H1 (cell line): ENCODE results near the gene WNT11. TPM values are rescaled to one million over a fixed set of nuclear protein-coding genes. Genes with fewer than 3 reads are reported as not detected.

Experiments used
- CREB1 ChIP-seq: IDR thresholded peaks from 2 replicates; pipeline ENCODE4 v1.6.1; 2012; ENCODE audit warnings: inconsistent platforms
- EP300 ChIP-seq, 2 experiments: IDR thresholded peaks; 1 replicate in 1 of 2; 2 replicates in 1 of 2; pipeline ENCODE4 v1.6.1; 2011 to 2012; ENCODE audit warnings: low read depth in 2 of 2, low read length in 2 of 2, mild to moderate bottlenecking in 2 of 2, borderline replicate concordance in 1 of 2, inconsistent platforms in 1 of 2, moderate library complexity in 1 of 2
- SP1 ChIP-seq: IDR thresholded peaks from 2 replicates; pipeline ENCODE4 v1.6.1; 2011; ENCODE audit warnings: low read depth, low read length
- SP2 ChIP-seq: IDR thresholded peaks from 2 replicates; pipeline ENCODE4 v1.6.1; 2012; ENCODE audit warnings: mild to moderate bottlenecking, low read length, inconsistent platforms
- polyA plus RNA-seq, 7 experiments: library from polyadenylated mRNA; depleted of rRNA in 3 of 7; stranded (reverse) in 5 of 7; unstranded in 2 of 7; fragments of >200 nt in 5 of 7; fragments of 200-250 nt in 2 of 7; gene quantifications; 1 replicate in 5 of 7; 2 replicates in 1 of 7; 4 replicates in 1 of 7; pipeline versions ENCODE4 v1.2.1 to v1.2.3, GENCODE V29; 2011 to 2013; ENCODE audit warnings: missing spikeins in 2 of 7, mixed read lengths in 2 of 7
- total RNA-seq: library from RNA; stranded (reverse); fragmentation: NEBNext Ultra II Directional; extraction: Animal tissue kit (Norgen Biotek cat#: 25700); gene quantifications from 2 replicates; pipeline ENCODE4 v1.2.1, GENCODE V29; 2021

The WNT11 gene
- total and polyA plus RNA-seq, 2 of the 8 experiments (the other 6 are each of a cell fraction or from before 2014, with no cell fraction given), result 0.11 to 0.45 TPM

DNA sequence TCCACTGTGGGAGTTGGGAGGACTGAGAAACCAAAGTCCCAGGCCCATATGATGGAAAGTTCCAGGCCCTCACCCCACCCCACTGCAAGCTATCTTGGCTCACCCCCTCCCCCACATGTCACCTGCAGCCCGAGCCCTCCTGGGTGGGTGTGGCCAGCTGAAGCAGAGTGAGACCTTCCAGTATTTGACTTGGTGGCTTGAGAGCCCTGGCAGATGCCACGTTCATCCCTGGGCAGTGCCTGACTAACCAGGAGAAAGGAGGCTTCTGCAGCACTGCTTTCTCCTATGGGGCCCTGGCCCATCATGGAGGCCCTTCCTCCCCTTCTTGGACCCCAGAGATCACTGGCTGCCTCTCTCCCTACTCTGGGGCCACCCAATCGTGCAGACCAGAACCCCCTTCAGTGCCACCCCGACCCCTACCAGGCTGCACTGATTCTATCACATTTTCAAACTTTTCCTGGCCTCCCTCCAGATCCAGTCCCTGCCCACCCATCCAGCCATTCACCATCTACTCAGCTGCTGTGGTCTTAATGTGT lies 38.1 kb upstream of the WNT11 start (continued):
- TF ChIP-seq EP300 (IDR thresholded peaks at IDR 0.05; ENCODE audit: borderline replicate concordance in 1 of 2, low read depth in 2 of 2, low read length in 2 of 2) (no peak), CREB1 (no peak), SP2 (no peak), SP1 (no peak)
